PC-3 (cell line): ENCODE data around the gene PLEKHM3.

Experiments used
- EZH2phosphoT487 ChIP-seq: fragments of 300-600 bp; sonication (generic); IDR thresholded peaks from 2 replicates; pipeline ENCODE4 v1.6.1; 2018; ENCODE audit warnings: mild to moderate bottlenecking, antibody characterized with exemption, low read length, borderline replicate concordance
- TF ChIP-seq, protein P1 (sequence below): fragments of 300-600 bp; sonication (generic); conservative IDR thresholded peaks from 2 replicates; pipeline ENCODE4 v1.5.1; 2017; ENCODE audit warnings: antibody characterized with exemption, low read depth, mild to moderate bottlenecking, low read length

DNA sequence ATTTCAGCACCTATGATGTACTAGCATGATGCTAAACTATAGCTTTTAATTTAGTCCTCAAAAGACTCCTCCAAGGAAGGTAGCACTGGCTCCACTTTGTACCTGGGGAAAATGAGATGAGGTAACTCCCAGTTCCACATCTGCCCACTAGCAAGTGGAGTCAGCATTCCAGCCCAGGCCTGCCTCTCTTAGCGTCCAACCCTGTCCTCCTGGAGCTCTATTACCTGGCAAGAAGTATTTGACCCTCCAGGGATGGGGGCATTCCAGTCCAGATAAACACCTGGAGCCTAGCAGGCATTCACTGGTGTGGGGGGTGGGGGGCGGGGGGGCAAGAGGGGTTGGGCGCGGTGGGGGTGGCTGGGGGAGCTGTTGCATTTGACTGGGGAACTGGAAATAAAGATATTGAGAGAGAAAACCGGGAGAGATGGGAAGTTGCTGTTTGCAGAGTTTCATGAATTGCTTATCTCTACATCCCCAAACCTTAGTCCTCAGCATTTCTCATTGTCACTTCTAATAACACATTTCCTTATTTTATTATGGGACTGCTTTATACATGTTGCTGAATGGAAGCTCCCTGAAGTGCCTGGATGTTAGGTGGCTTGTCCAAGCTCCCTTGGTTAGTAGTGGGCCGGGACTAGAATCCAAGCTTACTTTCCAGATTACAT, 233.6 kb downstream of the PLEKHM3 start:
- TF ChIP-seq, protein P1, sequence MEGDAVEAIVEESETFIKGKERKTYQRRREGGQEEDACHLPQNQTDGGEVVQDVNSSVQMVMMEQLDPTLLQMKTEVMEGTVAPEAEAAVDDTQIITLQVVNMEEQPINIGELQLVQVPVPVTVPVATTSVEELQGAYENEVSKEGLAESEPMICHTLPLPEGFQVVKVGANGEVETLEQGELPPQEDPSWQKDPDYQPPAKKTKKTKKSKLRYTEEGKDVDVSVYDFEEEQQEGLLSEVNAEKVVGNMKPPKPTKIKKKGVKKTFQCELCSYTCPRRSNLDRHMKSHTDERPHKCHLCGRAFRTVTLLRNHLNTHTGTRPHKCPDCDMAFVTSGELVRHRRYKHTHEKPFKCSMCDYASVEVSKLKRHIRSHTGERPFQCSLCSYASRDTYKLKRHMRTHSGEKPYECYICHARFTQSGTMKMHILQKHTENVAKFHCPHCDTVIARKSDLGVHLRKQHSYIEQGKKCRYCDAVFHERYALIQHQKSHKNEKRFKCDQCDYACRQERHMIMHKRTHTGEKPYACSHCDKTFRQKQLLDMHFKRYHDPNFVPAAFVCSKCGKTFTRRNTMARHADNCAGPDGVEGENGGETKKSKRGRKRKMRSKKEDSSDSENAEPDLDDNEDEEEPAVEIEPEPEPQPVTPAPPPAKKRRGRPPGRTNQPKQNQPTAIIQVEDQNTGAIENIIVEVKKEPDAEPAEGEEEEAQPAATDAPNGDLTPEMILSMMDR: no peak
- TF ChIP-seq EZH2phosphoT487: no peak
